Measurements from ENCODE around the gene PLEKHG3.

Gene PLEKHG3

DNA sequence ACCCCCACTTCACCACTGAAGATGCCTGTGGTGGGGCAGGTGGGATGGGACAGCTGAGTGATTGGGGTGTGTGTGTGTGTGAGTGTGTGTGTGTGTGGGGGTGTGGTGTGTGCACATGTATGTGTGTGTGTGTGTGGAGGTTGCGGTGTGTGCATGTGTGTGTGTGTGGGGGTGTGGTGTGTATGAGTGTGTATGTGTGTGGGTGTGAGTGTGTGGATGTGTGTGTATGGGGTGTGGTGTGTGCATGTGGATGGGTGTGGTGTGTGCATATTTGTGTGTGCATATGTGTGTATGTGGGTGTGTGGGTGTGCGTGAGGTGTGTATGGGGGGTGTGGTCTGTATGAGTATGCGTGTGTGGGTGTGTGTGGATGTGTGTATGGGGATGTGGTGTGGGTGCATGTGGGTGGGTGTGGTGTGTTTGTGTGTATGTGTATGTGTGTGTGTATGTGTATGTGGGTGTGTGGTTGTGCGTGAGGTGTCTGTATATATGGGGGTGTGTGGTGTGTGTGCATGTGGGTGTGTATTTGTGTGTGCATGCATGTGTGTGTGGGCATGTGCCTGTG lies 61.6 kb downstream of the PLEKHG3 start:
- no peak for DNase-seq

GRCh38 chr14:64766430-64767151 lies 62.4 kb downstream of the PLEKHG3 start:
- no peak for DNase-seq

DNA sequence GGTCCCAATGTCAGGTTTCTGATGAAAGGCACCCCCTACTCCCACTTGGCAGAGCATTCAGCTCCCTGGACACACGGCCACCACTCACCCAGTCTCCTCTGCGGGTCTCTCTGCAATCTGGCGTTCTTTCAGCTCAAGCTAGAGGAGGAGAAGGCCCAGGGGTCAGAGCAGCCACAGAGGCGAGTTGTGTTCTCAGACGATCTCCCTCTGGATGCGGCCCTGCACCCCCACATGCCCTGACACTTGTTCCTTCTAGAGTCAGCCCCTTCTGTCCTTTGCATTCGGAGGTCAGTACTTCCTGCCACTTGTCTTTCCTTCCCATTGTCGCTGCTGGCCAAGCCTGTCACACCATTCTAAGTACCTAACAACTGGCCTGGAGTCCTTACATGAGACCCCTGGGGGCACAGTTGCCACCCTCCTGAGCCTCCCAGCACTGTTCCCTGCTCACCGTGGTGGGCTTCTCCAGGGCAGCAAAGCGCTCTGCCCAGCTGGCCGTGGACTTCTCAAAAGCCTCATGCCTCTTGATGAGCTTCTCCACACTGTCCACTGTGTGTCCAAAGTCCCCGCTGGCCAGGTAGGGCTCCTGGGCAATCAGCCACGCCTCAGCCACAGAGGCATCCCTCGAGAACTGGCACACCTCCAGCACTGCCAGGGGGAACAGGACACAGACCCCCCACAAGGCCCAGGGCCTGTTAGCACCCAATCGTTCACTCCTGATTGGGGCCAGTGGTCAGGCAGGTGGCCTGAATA lies 63.2 kb downstream of the PLEKHG3 start:
- no peak for DNase-seq

DNA sequence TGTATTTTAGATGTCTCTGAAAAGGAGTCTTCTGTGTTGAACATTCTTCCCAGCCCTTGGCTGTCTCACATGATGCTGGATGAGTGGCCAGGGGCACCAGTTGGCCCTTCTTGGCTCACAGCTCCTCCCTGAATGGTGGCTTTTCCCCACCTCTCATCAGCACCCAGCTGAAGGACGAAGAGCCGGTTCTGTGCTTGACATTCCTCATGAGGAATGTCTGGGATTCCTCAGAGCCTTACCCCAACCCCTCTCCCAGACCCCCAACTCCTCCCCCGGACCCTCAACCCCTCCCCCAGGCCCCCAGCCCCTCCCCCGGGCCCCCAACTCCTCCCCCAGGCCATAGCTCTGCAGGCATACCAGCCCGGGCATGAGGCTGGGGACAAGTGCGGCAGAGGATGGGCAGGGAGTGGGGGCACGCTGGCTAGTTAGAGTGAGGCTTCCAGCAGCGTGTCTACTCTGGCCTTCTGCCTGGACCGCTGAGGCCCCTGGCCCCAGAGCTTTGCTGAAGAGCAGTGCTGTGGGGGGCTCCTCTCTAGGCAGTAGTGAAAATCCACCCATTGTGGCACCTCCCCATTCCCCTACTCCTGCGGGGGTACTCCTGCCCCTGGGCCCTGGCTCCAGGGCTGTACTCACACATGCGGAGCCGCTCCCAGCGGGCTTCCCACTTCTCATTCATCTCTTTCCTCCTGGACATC lies 64.3 kb downstream of the PLEKHG3 start:
- DNase-seq = no peak

GRCh38 chr14:64769096-64770020 lies 65.1 kb downstream of the PLEKHG3 start:
- no peak for DNase-seq

- DNase-seq = no peak
Observed at GRCh38 chr14:64770751-64771150, 66.5 kb downstream of the PLEKHG3 start.

- DNase-seq = no peak
Observed at GRCh38 chr14:64771161-64771560, 66.9 kb downstream of the PLEKHG3 start.

GRCh38 chr14:64772397-64772950 lies 68.2 kb downstream of the PLEKHG3 start:
- DNase-seq = no peak

- no peak for DNase-seq
Observed at GRCh38 chr14:64773046-64773445, 68.8 kb downstream of the PLEKHG3 start.

DNA sequence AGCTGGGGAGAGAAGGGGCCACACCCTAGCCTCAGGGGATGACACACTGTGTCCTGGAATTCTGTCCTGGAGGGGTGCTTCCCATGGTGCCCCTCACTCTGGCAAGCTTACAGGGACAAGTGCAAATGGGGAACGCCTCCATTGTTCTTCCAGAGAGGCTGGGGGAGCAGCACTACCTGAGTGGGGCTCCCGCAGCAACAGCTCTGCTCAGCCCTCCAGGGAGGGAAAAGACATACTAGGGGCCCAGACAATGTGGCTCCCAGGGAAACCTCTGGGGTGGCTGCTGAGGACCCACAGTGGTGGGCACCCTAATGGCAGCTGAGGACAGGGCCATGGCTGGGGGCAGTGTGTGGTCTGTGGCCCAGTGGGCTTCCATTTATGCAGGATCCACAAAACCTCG lies 69.4 kb downstream of the PLEKHG3 start:
- no peak for DNase-seq

GRCh38 chr14:64774272-64774671 lies 70.0 kb downstream of the PLEKHG3 start:
- DNase-seq = no peak

GRCh38 chr14:64775081-64775777 lies 71.0 kb downstream of the PLEKHG3 start:
- DNase-seq = no peak

DNA sequence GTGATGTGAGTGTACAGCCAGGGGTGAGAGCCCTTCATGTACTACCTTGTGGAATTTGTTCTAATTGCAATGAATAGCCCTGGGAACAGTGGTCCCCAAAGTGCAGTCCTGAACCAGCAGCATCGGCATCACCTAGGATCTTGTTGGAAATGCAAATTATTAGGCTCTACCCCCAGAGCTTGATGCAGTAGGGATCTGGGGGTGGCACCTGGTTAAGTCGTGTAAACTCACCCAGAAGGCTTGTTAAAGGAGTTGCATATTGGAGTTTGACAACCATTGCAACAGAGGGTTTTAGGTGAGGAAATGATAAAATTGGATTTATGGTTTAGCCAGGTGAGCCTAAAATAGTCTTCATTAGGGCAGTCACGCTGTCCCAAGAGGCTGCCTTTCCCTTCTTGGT lies 73.2 kb downstream of the PLEKHG3 start:
- no peak for DNase-seq

DNA sequence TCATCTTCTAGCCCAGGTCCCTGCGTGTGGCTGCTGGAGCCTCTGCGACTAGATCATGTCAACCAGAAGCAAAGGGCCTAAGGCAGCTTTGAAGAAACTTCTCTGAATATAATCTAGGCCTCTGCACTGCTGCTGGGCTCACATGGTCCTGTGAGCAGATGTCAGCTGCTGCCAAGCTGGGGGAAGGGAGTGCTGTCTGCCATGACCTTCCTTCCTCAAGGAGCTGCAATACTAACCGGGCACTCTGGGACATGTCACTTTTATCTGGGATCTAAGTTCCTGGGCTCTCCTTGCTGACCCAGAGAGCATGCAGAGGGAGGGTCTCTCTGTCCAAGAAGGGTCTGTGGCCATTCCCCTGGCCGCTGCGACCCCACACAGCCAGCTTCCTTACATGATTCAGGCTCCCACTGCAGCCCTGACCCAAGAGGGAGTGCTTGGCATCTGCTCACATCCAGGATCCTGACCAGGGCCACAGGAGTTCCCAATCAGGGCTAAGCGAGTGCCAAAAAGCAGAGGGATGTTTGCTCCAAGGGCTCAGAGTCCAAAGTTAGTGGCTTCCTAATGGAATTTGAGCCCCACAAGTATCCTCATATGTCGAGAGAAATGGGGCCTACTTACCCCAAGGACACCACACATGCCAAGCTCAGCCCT lies 74.0 kb downstream of the PLEKHG3 start:
- no peak for DNase-seq

GRCh38 chr14:64779472-64779871 lies 75.2 kb downstream of the PLEKHG3 start:
- no peak for DNase-seq

GRCh38 chr14:64782196-64782595 lies 78.0 kb downstream of the PLEKHG3 start:
- no peak for DNase-seq

DNA sequence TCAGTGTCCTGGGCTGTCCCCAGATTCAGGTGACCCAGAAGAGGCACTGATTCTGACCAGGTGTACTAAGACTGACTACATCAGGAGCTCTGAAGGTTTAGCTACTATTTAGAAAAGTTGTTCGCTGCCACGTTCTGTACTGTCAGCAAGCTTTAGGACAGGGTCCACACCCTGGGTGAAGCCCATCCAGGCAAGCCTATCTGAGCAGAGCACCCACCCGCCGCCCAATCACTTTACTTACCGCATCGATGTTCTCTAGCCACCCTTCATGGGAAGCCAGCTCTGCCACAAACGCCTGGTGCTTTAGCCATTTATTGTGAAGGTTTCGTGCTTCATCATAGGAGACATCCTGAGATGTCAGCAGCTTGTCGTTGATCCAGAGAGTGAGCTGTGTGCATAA lies 79.8 kb downstream of the PLEKHG3 start:
- no peak for DNase-seq

- no peak for DNase-seq
Observed at GRCh38 chr14:64786296-64787149, 82.3 kb downstream of the PLEKHG3 start.

DNA sequence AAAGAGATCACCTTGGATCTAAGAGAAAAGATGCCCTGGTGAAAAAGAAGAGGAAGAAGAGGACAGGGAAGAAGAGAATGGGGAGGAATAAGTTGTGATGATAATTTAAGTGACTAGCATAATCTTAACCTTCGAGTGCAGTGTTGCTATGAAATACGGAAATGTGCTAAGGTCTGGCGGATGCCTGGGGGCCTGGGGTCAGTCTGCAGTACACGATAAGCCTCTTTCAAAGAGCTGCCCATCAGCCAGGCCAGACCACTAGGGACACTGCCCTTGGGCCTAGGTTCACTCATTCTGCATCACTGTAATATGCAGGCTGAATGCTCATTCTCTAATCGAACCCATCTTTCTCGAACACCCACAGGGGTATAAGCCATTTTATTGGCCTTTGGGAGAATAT lies 83.4 kb downstream of the PLEKHG3 start:
- DNase-seq = no peak

DNA sequence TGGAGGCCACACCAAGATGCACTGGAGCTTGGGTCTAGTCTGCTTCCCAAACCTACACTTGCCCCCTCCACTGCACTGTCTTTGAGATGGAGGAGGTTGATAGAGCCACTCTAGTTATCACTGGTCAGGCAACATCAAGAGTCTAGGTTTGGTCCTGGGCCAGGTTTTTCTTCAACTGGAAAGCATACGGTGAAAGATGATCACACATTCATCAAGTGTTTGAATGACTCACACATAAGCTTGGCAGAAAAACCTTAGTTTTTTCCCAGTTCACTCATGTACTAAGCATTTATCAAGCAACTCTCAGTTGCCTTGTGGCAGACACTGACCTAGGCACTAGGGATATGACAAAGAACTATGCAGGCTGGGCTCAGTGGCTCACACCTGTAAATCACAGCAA lies 84.5 kb downstream of the PLEKHG3 start:
- DNase-seq = peak; percentile 94
